Activated naive CD4-positive, alpha-beta T cell treated with anti-CD3 and anti-CD28 coated beads for 36 hours (primary cell): ENCODE data around the gene MAML2. TPM values are rescaled to one million over a fixed set of nuclear protein-coding genes. Genes with fewer than 3 reads are reported as not detected.

Source experiments
- CTCF ChIA-PET: fragments of 350-600 bp; sonication (Branson Sonifier 250); formaldehyde crosslinking; loops from one replicate; lab custom pipeline; 2021; ENCODE audit warnings: antibody characterized with exemption; lab: Charles Lee
- DNase-seq: peaks from one replicate; pipeline ENCODE4 v3.0.0-alpha.2; 2020
- H3K27ac Mint-ChIP-seq: one replicate; pipeline ENCODE4 v1.8.0; 2021; ENCODE audit warnings: mild to moderate bottlenecking, mixed read lengths
- H3K27me3 Mint-ChIP-seq: one replicate; pipeline ENCODE4 v1.8.0; 2021; ENCODE audit warnings: low read depth, mixed read lengths
- H3K36me3 Mint-ChIP-seq: one replicate; pipeline ENCODE4 v1.8.0; 2021; ENCODE audit warnings: low read depth, mixed read lengths
- H3K4me1 Mint-ChIP-seq: one replicate; pipeline ENCODE4 v1.8.0; 2021; ENCODE audit warnings: low read depth, mixed read lengths
- H3K4me3 Mint-ChIP-seq: one replicate; pipeline ENCODE4 v1.8.0; 2021; ENCODE audit warnings: mild to moderate bottlenecking, moderate library complexity, mixed read lengths
- H3K9me3 Mint-ChIP-seq: one replicate; pipeline ENCODE4 v1.8.0; 2021; ENCODE audit warnings: mixed read lengths
- intact Hi-C: fragments of 100-400 bp; cut with micrococcal nuclease; formaldehyde crosslinking; loops from one replicate; pipeline ENCODE4 v1.15.1; 2023
- total RNA-seq, 2 experiments: library from RNA; stranded (reverse); gene quantifications; one replicate each; pipeline ENCODE4 v1.2.3, GENCODE V29; 2021

The MAML2 gene
- total RNA-seq, 2 experiments from 2014 or later = 26.6 to 28.1 TPM

DNA sequence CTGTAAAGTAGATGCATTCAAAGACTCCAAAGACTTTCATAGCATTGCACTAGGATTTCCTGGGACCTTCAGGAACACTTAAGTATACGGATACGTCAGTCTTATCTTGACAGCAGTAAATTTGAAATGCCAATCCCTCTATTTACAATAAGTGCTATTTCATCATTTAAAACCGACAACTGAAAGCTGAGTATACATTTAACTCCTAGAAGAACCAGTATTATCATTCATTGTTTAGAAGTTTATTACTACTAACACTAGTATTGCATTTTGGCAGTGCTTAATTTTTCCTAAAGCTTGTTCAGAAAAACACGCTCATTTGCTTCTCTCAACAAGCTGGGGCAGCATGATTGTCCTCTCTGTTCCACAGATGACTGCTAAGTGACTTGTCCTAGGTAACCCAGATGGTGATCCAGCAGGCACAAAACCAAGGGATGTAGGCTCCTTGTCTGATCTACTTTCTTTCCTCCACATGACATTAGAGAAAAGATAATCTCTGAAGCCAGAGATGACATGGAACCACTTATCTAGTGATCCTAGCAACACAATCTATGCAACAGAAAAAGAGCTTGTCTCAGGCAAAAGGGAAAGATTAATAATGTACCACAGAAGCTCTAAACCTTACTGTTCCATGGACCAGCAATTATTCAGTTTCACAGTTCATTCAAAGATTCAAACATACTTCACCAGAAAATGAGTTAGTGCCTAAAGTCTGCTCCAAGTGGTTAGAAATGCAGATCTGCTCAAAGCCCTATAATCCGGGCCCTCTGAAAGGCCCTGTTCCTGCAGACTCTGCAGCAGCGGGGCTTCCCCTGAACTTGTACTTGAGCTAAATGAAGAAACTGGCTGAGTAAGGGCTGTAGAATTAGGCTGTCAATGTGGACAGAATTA lies 5.2 kb downstream of the MAML2 start:
- CTCF ChIA-PET = interaction anchor here (0.6 to 1.6 kb wide), 16 partner anchors 7 to 491 kb away, joined by 3 to 7 read pairs (median 3); no protein-coding TSS in a partner anchor
- H3K4me3 Mint-ChIP-seq = peak overlapping the region; percentile 98
- peak; percentile 79 for DNase-seq
- peak overlapping the region; percentile 94 for H3K27ac Mint-ChIP-seq
- peaks cover 44% of the 10 kb centered on the region for H3K36me3 Mint-ChIP-seq
- H3K9me3 Mint-ChIP-seq = no peaks in the 10 kb centered on the region
- peaks cover 56% of the 10 kb centered on the region for H3K4me1 Mint-ChIP-seq
- no peaks in the 10 kb centered on the region for H3K27me3 Mint-ChIP-seq
- intact Hi-C loops = loop anchor here (1.0 kb wide), 4 partner anchors 29 to 102 kb away; no protein-coding TSS in a partner anchor

- Mint-ChIP-seq H3K4me1 (peaks cover 78% of the 10 kb centered on the region), H3K27me3 (no peaks in the 10 kb centered on the region), H3K4me3 (no peak overlapping the region), H3K9me3 (no peaks in the 10 kb centered on the region), H3K36me3 (peaks cover 28% of the 10 kb centered on the region), H3K27ac (no peak overlapping the region)
- CTCF ChIA-PET = interaction anchor here (0.6 to 1.7 kb wide), 6 partner anchors 8 to 322 kb away, joined by 3 to 4 read pairs (median 4); partner anchors contain the start of gene MAML2
- no peak for DNase-seq
- intact Hi-C loops = no loop called here
Observed at GRCh38 chr11:96335388-96335787, 7.6 kb downstream of the MAML2 start.

- peaks cover 22% of the 10 kb centered on the region for H3K36me3 Mint-ChIP-seq
- intact Hi-C loops = no loop called here
- DNase-seq = no peak
- no peak overlapping the region for H3K27ac Mint-ChIP-seq
- H3K4me3 Mint-ChIP-seq = no peak overlapping the region
- CTCF ChIA-PET = interaction anchor here (1.7 kb wide), 1 partner anchor 9 kb away, joined by 4 read pairs; the partner anchor contains the start of gene MAML2
- no peaks in the 10 kb centered on the region for H3K9me3 Mint-ChIP-seq
- no peaks in the 10 kb centered on the region for H3K27me3 Mint-ChIP-seq
- peaks cover 89% of the 10 kb centered on the region for H3K4me1 Mint-ChIP-seq
Observed at GRCh38 chr11:96334219-96334618, 8.8 kb downstream of the MAML2 start.

GRCh38 chr11:96333191-96333719 lies 9.7 kb downstream of the MAML2 start:
- H3K27me3 Mint-ChIP-seq = no peaks in the 10 kb centered on the region
- H3K9me3 Mint-ChIP-seq = peaks cover 1% of the 10 kb centered on the region
- no peak for DNase-seq
- CTCF ChIA-PET = interaction anchor here (1.1 to 4.1 kb wide), 2 partner anchors 9 to 299 kb away, joined by 3 to 20 read pairs; partner anchors contain the start of gene MAML2
- no peak overlapping the region for H3K27ac Mint-ChIP-seq
- H3K4me3 Mint-ChIP-seq = no peak overlapping the region
- H3K4me1 Mint-ChIP-seq = peaks cover 91% of the 10 kb centered on the region
- H3K36me3 Mint-ChIP-seq = peaks cover 26% of the 10 kb centered on the region
- intact Hi-C loops = loop anchor here (2.0 kb wide), 1 partner anchor 14 kb away; no protein-coding TSS in a partner anchor

DNA sequence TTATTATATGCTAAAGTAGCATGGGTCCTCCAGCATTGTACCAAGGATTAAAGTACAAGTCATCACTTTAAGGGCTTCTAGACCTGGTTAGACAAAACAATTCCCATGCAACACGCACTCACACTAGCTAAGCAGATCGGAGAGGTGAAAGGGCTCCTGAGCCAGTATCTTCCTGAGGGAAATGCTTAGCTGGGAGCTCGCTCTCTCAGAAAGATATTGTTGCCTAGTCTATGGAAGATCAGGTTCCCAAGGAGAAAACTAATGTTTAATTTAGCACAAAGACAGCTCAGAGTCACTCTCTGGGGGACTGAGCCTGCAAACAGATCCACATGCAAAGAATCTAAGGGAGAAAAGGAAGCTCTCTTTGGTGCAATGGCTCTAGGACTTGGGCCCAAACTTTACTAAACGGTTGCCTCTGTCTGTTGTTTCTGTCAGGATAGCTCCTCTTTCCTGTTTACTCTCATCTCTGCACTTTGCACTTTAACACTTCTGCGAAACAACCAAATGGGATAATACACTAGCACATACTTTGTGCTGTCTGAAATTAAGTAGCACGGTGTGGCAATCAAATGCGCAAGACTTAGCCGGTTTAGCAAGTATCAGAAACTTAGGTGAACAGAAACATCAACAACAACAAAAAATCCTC lies 10.7 kb downstream of the MAML2 start:
- no peak for DNase-seq
- intact Hi-C loops = loop anchor here (2.0 kb wide), 1 partner anchor 13 kb away; no protein-coding TSS in a partner anchor
- Mint-ChIP-seq H3K36me3 (peaks cover 25% of the 10 kb centered on the region), H3K9me3 (peaks cover 1% of the 10 kb centered on the region), H3K27me3 (no peaks in the 10 kb centered on the region), H3K4me3 (no peak overlapping the region), H3K4me1 (peaks cover 82% of the 10 kb centered on the region), H3K27ac (peak overlapping the region; percentile 47)
- CTCF ChIA-PET = interaction anchor here (1.1 to 4.1 kb wide), 3 partner anchors 10 to 298 kb away, joined by 3 to 20 read pairs (median 3); partner anchors contain the start of gene MAML2

GRCh38 chr11:96331699-96332116 lies 11.3 kb downstream of the MAML2 start:
- H3K9me3 Mint-ChIP-seq = peaks cover 1% of the 10 kb centered on the region
- peak overlapping the region; percentile 47 for H3K27ac Mint-ChIP-seq
- intact Hi-C loops = loop anchor here (2.0 kb wide), 1 partner anchor 13 kb away; no protein-coding TSS in a partner anchor
- H3K36me3 Mint-ChIP-seq = peaks cover 28% of the 10 kb centered on the region
- H3K27me3 Mint-ChIP-seq = no peaks in the 10 kb centered on the region
- CTCF ChIA-PET = interaction anchor here (1.2 to 4.1 kb wide), 2 partner anchors 11 kb away, joined by 3 to 20 read pairs; partner anchors contain the start of gene MAML2
- no peak for DNase-seq
- no peak overlapping the region for H3K4me3 Mint-ChIP-seq
- H3K4me1 Mint-ChIP-seq = peaks cover 82% of the 10 kb centered on the region

DNA sequence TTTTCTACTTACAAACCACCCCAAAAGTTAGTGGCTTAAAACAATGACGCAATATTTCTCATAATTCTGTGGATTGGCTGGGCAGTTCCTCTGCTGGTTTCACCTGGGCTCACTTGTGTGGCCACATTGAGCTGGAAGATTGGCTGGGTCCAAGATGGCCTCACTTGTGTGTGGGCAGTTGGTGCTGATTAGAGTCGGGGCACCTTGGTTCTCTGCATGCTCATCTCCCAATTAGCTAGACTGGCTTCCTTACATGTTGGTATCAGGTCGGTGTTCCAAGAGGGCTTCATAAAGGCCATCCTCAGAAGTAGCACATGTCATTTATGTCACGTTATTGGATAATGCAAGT lies 12.5 kb downstream of the MAML2 start:
- H3K27me3 Mint-ChIP-seq = no peaks in the 10 kb centered on the region
- H3K4me1 Mint-ChIP-seq = peaks cover 81% of the 10 kb centered on the region
- intact Hi-C loops = no loop called here
- H3K9me3 Mint-ChIP-seq = peaks cover 1% of the 10 kb centered on the region
- peak overlapping the region; percentile 82 for H3K27ac Mint-ChIP-seq
- H3K36me3 Mint-ChIP-seq = peaks cover 32% of the 10 kb centered on the region
- no peak overlapping the region for H3K4me3 Mint-ChIP-seq
- CTCF ChIA-PET = interaction anchor here (1.4 to 4.1 kb wide), 2 partner anchors 8 to 12 kb away, joined by 5 to 20 read pairs; partner anchors contain the start of gene MAML2
- no peak for DNase-seq

DNA sequence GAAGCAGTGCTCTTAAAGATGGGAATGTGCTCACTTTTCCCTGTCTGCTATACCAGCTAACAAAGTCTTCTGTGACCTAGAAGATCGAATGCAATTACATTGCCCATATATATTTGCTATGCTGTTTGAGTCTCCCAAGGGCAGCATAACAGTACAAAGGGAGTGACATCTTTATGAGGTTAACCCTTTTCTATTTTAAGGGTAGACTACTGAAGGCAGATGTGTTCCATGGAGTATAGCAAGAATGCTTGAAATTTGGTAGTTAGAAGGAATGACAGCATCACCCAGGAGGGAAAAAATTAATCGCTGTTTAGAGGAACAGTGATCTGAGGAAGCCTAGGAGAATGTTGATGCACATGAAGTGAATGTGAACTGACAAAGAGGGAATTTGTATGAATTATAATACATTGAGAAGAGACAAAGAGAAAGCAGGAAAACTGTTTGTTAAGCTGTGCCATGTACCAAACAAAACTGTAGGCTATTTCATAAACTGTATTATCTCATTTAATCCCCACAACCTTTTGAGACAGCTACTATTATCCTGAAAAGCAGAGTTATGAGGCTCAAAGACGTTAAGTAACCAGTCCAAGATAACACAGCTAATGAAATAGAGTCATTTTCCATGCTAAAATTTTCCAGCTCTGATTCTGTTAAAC lies 13.0 kb downstream of the MAML2 start:
- peaks cover 31% of the 10 kb centered on the region for H3K36me3 Mint-ChIP-seq
- intact Hi-C loops = loop anchor here (1.0 kb wide), 1 partner anchor 9 kb away; no protein-coding TSS in a partner anchor
- CTCF ChIA-PET = interaction anchor here (1.4 to 4.1 kb wide), 2 partner anchors 9 to 12 kb away, joined by 5 to 20 read pairs; partner anchors contain the start of gene MAML2
- peaks cover 82% of the 10 kb centered on the region for H3K4me1 Mint-ChIP-seq
- no peak overlapping the region for H3K4me3 Mint-ChIP-seq
- H3K27me3 Mint-ChIP-seq = no peaks in the 10 kb centered on the region
- no peak for DNase-seq
- H3K9me3 Mint-ChIP-seq = peaks cover 1% of the 10 kb centered on the region
- peak overlapping the region; percentile 82 for H3K27ac Mint-ChIP-seq

- intact Hi-C loops = loop anchor here (1.0 kb wide), 1 partner anchor 8 kb away; no protein-coding TSS in a partner anchor
- no peaks in the 10 kb centered on the region for H3K27me3 Mint-ChIP-seq
Observed at GRCh38 chr11:96329419-96329818, 13.6 kb downstream of the MAML2 start.

GRCh38 chr11:96328395-96329010 lies 14.5 kb downstream of the MAML2 start:
- Mint-ChIP-seq H3K27ac (peak overlapping the region; percentile 82), H3K4me1 (peaks cover 83% of the 10 kb centered on the region)
- intact Hi-C loops = loop anchor here (1.0 kb wide), 1 partner anchor 7 kb away; no protein-coding TSS in a partner anchor

More at GRCh38 chr11:96329419-96329818, 13.6 kb downstream of the MAML2 start:
- Mint-ChIP-seq H3K27ac (peak overlapping the region; percentile 82), H3K4me3 (no peak overlapping the region), H3K4me1 (peaks cover 82% of the 10 kb centered on the region), H3K36me3 (peaks cover 28% of the 10 kb centered on the region), H3K9me3 (peaks cover 1% of the 10 kb centered on the region)
- no peak for DNase-seq
- CTCF ChIA-PET = interaction anchor here (0.5 to 4.1 kb wide), 2 partner anchors 13 to 479 kb away, joined by 3 to 20 read pairs; partner anchors contain the start of gene MAML2

GRCh38 chr11:96326959-96327358 lies 16.0 kb downstream of the MAML2 start:
- peaks cover 81% of the 10 kb centered on the region for H3K4me1 Mint-ChIP-seq
- CTCF ChIA-PET = no interaction called here
- no peak overlapping the region for H3K4me3 Mint-ChIP-seq

More at GRCh38 chr11:96328395-96329010, 14.5 kb downstream of the MAML2 start:
- peaks cover 32% of the 10 kb centered on the region for H3K36me3 Mint-ChIP-seq
- CTCF ChIA-PET = interaction anchor here (0.5 to 1.6 kb wide), 4 partner anchors 9 to 478 kb away, joined by 3 to 12 read pairs (median 4); partner anchors contain the start of gene MAML2
- peaks cover 1% of the 10 kb centered on the region for H3K9me3 Mint-ChIP-seq
- no peak overlapping the region for H3K4me3 Mint-ChIP-seq
- H3K27me3 Mint-ChIP-seq = no peaks in the 10 kb centered on the region
- DNase-seq = no peak

More at GRCh38 chr11:96326959-96327358, 16.0 kb downstream of the MAML2 start:
- H3K27ac Mint-ChIP-seq = no peak overlapping the region
- DNase-seq = no peak
- intact Hi-C loops = no loop called here
- H3K27me3 Mint-ChIP-seq = no peaks in the 10 kb centered on the region
- H3K9me3 Mint-ChIP-seq = peaks cover 1% of the 10 kb centered on the region
- peaks cover 42% of the 10 kb centered on the region for H3K36me3 Mint-ChIP-seq
